GM23338 (cell line): ENCODE results near the gene ITGB7.

Experiments
- CREB1 ChIP-seq: fragments of 250-450 bp; sonication (Bioruptor Pico); IDR thresholded peaks from 2 replicates; pipeline ENCODE4 v1.5.0; 2020; ENCODE audit warnings: low read depth, mild to moderate bottlenecking, moderate library complexity
- CTCF ChIP-seq, 2 experiments: fragments of 200-600 bp in 1 of 2; sonication (generic) in 1 of 2; conservative IDR thresholded peaks; 2 replicates each; pipeline versions ENCODE4 v1.5.1 to v1.6.1; 2016 to 2017; ENCODE audit warnings: antibody characterized with exemption in 2 of 2, low read depth in 2 of 2, mild to moderate bottlenecking in 2 of 2, moderate library complexity in 1 of 2
- EZH2 ChIP-seq: fragments of 200-600 bp; sonication (generic); IDR thresholded peaks from one replicate; pipeline ENCODE4 v1.8.0; 2017; ENCODE audit warnings: antibody characterized with exemption, mild to moderate bottlenecking, low read depth; ENCODE audit not compliant: unreplicated experiment
- JUNB ChIP-seq: IDR thresholded peaks from one replicate; pipeline ENCODE4 v1.6.1; 2016; ENCODE audit warnings: antibody characterized with exemption; ENCODE audit not compliant: unreplicated experiment
- POLR2AphosphoS5 ChIP-seq: IDR thresholded peaks from 2 replicates; pipeline ENCODE4 v1.6.1; 2016; ENCODE audit warnings: antibody characterized with exemption, low read depth
- ZNF331 ChIP-seq: fragments of 250-450 bp; sonication (Bioruptor Pico); IDR thresholded peaks from 2 replicates; pipeline ENCODE4 v1.5.0; 2020; ENCODE audit warnings: low read depth, mild to moderate bottlenecking, moderate library complexity
- ZNF462 ChIP-seq: fragments of 250-450 bp; sonication (Bioruptor Pico); IDR thresholded peaks from 2 replicates; pipeline ENCODE4 v1.5.0; 2020; ENCODE audit warnings: mild to moderate bottlenecking, moderate library complexity
- TF ChIP-seq, protein P1 (sequence below): IDR thresholded peaks from one replicate; pipeline ENCODE4 v1.6.1; 2018; ENCODE audit warnings: antibody characterized with exemption; ENCODE audit not compliant: unreplicated experiment

DNA sequence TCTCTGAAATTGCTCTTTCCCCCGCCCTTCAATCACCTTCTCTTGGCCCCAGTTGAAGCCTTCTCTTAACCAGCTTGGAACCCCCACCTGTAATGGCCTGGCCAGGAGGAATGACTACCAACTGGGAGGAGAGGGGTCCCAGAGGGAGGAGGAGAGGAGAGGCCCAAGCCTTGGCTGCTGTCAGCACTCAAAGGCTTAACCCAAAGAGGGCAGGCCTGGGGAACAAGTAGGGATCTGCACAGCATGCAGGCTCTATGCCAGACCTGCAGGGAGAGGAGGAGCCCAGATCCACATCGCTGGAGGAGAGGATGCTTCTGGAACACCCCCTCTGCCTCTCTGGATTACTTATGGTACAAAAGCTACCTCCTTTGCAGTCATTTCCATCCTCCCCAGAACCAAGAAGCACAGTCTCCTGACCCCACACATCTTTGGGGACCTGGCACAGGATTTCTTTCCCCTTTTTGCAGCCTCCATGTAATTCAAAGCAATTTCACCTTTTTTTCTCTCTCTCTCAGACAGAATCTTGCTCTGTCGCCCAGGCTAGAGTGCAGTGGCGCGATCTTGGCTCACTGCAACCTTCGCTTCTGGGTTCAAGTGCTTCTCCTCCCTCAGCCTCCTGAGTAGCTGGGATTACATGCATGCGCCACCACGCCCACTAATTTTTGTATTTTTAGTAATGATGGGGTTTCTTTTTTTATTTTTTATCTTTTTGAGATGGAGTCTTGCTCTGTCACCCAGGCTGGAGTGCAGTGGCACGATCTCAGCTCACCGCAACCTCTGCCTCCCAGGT lies 18.8 kb upstream of the ITGB7 start:
- TF ChIP-seq CTCF (conservative IDR thresholded peaks at IDR 0.05; ENCODE audit: low read depth in 2 of 2), result no peak
- TF ChIP-seq POLR2AphosphoS5, result no peak
- TF ChIP-seq ZNF331 (CRISPR knock-in tag), result no peak
- TF ChIP-seq ZNF462, result no peak
- TF ChIP-seq EZH2, result no peak
- TF ChIP-seq, protein P1, sequence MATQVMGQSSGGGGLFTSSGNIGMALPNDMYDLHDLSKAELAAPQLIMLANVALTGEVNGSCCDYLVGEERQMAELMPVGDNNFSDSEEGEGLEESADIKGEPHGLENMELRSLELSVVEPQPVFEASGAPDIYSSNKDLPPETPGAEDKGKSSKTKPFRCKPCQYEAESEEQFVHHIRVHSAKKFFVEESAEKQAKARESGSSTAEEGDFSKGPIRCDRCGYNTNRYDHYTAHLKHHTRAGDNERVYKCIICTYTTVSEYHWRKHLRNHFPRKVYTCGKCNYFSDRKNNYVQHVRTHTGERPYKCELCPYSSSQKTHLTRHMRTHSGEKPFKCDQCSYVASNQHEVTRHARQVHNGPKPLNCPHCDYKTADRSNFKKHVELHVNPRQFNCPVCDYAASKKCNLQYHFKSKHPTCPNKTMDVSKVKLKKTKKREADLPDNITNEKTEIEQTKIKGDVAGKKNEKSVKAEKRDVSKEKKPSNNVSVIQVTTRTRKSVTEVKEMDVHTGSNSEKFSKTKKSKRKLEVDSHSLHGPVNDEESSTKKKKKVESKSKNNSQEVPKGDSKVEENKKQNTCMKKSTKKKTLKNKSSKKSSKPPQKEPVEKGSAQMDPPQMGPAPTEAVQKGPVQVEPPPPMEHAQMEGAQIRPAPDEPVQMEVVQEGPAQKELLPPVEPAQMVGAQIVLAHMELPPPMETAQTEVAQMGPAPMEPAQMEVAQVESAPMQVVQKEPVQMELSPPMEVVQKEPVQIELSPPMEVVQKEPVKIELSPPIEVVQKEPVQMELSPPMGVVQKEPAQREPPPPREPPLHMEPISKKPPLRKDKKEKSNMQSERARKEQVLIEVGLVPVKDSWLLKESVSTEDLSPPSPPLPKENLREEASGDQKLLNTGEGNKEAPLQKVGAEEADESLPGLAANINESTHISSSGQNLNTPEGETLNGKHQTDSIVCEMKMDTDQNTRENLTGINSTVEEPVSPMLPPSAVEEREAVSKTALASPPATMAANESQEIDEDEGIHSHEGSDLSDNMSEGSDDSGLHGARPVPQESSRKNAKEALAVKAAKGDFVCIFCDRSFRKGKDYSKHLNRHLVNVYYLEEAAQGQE, result no peak
- TF ChIP-seq JUNB, result no peak
- TF ChIP-seq CREB1 (CRISPR knock-in tag), result no peak
